Thymus (tissue), 11 donors: ENCODE data around the gene C16orf86. TPM values are rescaled to one million over a fixed set of nuclear protein-coding genes. Genes with fewer than 3 reads are reported as not detected.

Source experiments
- DNase-seq, 9 donors: peaks; one replicate each; pipeline ENCODE4 v3.0.0-alpha.2; 2013; ENCODE audit warnings: low spot score in 9 of 9, low read depth in 6 of 9, missing footprints in 1 of 9
- H3K27ac ChIP-seq, 2 donors: one replicate each; pipeline ENCODE4 v1.5.1; 2013; ENCODE audit warnings: control low read depth in 1 of 2, low read depth in 1 of 2, low read length in 1 of 2, mild to moderate bottlenecking in 1 of 2, moderate library complexity in 1 of 2
- H3K27me3 ChIP-seq, 2 donors: one replicate each; pipeline ENCODE4 v1.5.1; 2013; ENCODE audit warnings: low read length in 1 of 2; ENCODE audit not compliant: control insufficient read depth in 2 of 2, insufficient read depth in 1 of 2
- H3K36me3 ChIP-seq, 2 donors: one replicate each; pipeline ENCODE4 v1.5.1; 2013; ENCODE audit warnings: low read length in 1 of 2, mild to moderate bottlenecking in 1 of 2, moderate library complexity in 1 of 2; ENCODE audit not compliant: control insufficient read depth in 2 of 2, insufficient read depth in 2 of 2
- H3K4me1 ChIP-seq, 2 donors: one replicate each; pipeline ENCODE4 v1.5.1; 2013; ENCODE audit warnings: low read length in 2 of 2; ENCODE audit not compliant: control insufficient read depth in 2 of 2, insufficient read depth in 2 of 2
- H3K4me3 ChIP-seq, 2 donors: one replicate each; pipeline ENCODE4 v1.5.1; 2013; ENCODE audit warnings: low read length in 2 of 2, control low read depth in 1 of 2, mild to moderate bottlenecking in 1 of 2
- H3K9me3 ChIP-seq, 2 donors: one replicate each; pipeline ENCODE4 v1.5.1; 2013; ENCODE audit warnings: low read length in 1 of 2, mild to moderate bottlenecking in 1 of 2; ENCODE audit not compliant: control insufficient read depth in 2 of 2, insufficient read depth in 1 of 2
- WGBS: extraction: QIAGEN DNeasy Blood & Tissue Kit; methylation state at CpG from one replicate; pipeline ENCODE4 v1.1.7; 2013; 5-methylcytosine and 5-hydroxymethylcytosine counted together
- polyA plus RNA-seq: library from polyadenylated mRNA; stranded (reverse); fragments of 200-250 nt; gene quantifications from one replicate; pipeline ENCODE4 v1.2.3, GENCODE V29; 2013
- total RNA-seq: library from RNA; stranded (reverse); fragments of 120-200 nt; gene quantifications from one replicate; pipeline ENCODE4 v1.2.4, GENCODE V29; 2013
- donor health status: healthy.

Gene C16orf86
- total and polyA plus RNA-seq, 2 donors = 5.3 to 9.4 TPM

DNA sequence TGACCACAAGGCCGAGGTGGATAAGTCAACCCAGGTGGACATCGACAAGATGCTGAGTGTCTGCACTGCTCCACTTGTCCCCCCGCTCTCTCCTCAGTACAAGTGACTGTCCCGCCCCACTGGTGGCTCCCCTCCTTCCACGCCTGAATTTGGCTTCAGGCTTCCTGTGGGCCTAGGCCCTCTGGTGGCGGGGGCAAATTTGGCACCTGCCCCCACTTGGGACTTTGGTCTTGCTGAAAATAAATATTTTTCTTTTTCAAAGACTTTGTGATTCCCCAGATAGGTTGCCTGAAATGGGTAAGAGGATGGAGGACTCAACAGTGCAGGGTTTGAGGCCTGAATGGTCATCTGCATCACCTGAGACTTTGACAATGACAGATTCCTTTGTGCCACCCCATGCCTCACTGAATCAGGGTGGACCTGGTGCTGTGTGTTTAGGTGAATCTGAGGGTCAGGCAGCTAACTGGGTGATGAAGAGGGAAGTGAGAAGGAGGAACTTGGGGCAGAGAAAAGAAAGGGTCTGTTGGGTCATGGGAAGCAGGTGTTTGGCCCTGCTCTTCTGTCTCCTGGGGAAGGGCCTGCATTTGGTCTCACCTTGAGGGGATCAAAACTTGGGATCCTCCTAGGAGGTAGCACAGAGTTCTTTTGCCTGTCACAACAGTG, 2.0 kb downstream of the C16orf86 start:
- H3K9me3 ChIP-seq = no peaks in the 10 kb centered on the region
- H3K27ac ChIP-seq = no peak overlapping the region
- H3K4me1 ChIP-seq = peaks cover 19 to 28% of the 10 kb centered on the region in 2 donors
- no peaks in the 10 kb centered on the region for H3K36me3 ChIP-seq
- peak in 1 of 9 donors; percentile 37 for DNase-seq
- H3K27me3 ChIP-seq = peaks cover 0 to 5% of the 10 kb centered on the region in 2 donors
- H3K4me3 ChIP-seq = no peak overlapping the region
- WGBS = 94% methylated on average over 6 of the region's 6 CpGs

DNA sequence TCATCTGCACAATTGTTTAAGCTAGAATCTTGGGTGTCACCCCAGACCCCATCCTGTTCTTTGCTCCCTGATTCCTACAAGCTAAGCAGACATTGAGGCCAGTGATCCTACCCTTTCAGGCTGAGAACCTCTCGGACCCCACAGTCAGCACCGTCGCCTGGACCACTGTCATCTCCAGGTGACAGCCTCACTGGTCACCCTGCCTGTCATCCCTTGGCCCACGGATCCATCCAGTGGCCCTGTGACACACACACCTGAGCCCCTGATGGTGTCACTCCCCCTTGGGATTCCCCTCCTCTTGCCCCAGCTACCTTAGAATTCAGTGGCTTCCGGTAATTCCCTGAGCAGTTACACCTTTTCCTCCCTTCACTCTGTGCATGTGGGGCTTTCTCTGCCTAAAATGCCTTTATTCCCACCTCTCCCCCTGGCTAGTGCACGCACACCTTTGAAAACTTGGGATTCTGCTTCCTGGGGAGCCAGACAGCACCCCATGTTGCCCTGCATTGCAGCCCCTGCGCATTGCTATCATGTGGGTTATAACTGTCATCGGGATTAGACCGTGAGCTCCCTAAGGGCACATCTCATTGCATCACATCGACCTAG, 3.0 kb downstream of the C16orf86 start:
- Histone ChIP-seq H3K27me3 (peaks cover 0 to 5% of the 10 kb centered on the region in 2 donors), H3K4me1 (peaks cover 19 to 30% of the 10 kb centered on the region in 2 donors), H3K36me3 (peaks cover 0 to 1% of the 10 kb centered on the region in 2 donors), H3K9me3 (no peaks in the 10 kb centered on the region), H3K4me3 (no peak overlapping the region), H3K27ac (no peak overlapping the region)
- WGBS = 97% methylated on average over 10 of the region's 10 CpGs
- DNase-seq = no peak

DNA sequence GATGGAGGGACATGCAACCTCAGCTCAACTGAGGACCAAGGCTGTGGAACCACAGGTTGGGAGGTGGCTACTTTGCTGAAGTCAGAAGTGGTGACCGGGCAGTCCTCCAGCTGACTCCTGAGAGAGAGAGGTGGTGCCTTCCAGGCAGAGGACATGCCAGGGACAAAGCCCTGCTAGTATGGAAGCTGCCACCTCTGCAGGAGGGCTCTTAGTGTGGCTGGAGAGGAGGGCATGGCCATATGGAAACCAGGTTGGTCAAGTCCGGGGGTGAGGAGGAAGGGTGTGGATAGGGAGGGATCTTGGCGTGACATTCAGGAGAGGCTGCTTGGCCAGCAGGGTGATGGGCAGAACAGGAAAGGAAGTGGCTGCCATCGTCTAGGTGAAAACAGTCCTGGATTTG, 5.7 kb downstream of the C16orf86 start:
- H3K27ac ChIP-seq = no peak overlapping the region
- no peaks in the 10 kb centered on the region for H3K27me3 ChIP-seq
- no peak overlapping the region for H3K4me3 ChIP-seq

DNA sequence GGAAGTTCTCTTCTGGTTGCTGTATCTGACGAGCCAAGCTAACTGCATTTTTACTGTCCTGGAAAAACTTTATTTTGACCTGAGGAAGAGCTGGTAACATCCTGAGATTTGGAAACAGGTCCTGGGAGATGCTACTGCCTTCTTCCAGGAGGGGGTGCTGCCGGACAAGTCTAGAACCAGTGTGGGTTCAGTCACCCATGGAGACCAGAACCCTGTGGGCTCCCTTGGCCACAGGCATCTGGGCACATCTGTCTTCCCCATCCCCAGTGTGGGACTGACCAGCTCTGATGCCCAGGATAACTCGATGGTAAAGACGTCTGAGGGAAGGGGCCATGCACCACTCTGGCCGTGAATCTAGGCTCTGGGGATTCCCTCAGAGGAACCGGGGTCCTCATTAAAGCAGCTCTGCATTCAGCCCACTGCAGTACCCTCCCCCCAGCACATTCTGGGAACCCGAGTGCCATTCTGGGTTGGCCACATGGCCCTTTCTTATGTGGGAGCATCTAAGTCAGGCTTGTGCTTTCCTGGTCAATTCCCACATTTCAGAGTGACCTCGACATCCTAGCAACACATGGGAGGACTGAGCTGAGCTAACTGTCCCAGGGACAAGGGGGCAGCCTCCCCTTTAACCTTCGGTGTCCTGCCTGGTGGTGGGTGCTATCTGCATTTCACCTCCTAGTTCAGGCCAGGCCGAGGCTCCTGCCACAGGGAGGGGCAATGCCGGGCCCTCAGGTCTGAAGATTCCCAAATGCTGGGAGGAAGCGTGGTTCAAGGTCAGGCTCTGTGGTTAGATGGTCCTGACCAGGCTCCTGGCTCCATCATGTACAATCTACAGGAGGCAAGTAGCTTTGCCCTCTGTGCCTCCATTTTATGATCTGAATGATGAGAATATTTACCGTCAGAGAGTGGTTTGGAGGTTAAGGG, 6.4 kb downstream of the C16orf86 start:
- Histone ChIP-seq H3K4me3 (no peak overlapping the region), H3K36me3 (peaks cover 10 to 16% of the 10 kb centered on the region in 2 donors), H3K27ac (no peak overlapping the region), H3K9me3 (no peaks in the 10 kb centered on the region), H3K4me1 (peaks cover 3 to 10% of the 10 kb centered on the region in 2 donors), H3K27me3 (no peaks in the 10 kb centered on the region)
- WGBS = 81% methylated on average over 13 of the region's 13 CpGs
- DNase-seq = peak in 4 of 9 donors; percentile 29 to 63 (median 44)

More for the DNA sequence above, 5.7 kb downstream of the C16orf86 start:
- Histone ChIP-seq H3K36me3 (peaks cover 7 to 12% of the 10 kb centered on the region in 2 donors), H3K4me1 (peaks cover 7 to 16% of the 10 kb centered on the region in 2 donors), H3K9me3 (no peaks in the 10 kb centered on the region)
- WGBS = 79% methylated on average over 4 of the region's 4 CpGs
- DNase-seq = no peak

DNA sequence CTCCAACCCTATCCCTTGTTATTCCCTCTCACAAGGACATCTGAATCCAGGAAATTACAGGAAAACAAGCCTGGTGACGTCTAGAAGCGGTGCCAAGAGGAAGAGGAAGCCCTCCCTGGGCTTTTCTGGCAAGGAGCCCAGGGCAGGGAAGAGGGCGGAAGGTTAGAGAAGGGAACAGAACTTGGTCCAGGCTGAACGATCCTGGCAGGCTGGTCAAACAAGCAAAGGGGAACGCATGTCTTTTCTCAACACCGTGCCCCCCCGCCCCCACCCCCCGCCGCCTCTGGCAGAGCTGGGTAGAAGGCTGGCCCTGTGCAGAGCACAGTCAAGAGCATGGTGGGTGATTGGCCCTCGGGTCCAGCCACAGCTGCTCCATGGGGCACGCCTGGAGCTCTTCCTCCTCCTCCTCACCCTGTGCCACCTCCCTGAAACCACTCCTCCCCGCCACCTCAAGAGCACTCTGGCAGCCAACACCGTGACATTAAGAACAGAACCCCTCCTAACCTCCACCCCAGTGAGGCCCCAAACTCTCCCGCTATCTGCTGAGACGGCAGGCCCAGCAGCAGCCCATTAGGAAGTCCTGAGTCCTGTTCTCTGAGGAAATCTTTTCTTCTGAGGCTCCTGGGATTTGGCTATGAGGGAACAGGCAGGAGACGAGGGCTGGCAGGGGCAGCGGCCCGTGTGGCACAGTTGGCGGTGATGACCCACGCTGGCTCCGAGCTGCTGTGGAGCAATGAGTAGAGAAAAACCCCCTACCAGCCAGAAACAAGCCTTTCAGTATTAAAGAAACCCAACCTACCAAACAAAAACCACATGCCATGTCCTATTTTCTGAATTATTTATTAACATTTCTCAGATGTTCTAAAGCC, 7.3 kb downstream of the C16orf86 start:
- Histone ChIP-seq H3K4me3 (no peak overlapping the region), H3K36me3 (peaks cover 10 to 16% of the 10 kb centered on the region in 2 donors), H3K4me1 (peaks cover 0 to 5% of the 10 kb centered on the region in 2 donors), H3K27me3 (no peaks in the 10 kb centered on the region), H3K9me3 (no peaks in the 10 kb centered on the region), H3K27ac (no peak overlapping the region)
- no peak for DNase-seq
- WGBS = 68% methylated on average over 21 of the region's 21 CpGs

DNA sequence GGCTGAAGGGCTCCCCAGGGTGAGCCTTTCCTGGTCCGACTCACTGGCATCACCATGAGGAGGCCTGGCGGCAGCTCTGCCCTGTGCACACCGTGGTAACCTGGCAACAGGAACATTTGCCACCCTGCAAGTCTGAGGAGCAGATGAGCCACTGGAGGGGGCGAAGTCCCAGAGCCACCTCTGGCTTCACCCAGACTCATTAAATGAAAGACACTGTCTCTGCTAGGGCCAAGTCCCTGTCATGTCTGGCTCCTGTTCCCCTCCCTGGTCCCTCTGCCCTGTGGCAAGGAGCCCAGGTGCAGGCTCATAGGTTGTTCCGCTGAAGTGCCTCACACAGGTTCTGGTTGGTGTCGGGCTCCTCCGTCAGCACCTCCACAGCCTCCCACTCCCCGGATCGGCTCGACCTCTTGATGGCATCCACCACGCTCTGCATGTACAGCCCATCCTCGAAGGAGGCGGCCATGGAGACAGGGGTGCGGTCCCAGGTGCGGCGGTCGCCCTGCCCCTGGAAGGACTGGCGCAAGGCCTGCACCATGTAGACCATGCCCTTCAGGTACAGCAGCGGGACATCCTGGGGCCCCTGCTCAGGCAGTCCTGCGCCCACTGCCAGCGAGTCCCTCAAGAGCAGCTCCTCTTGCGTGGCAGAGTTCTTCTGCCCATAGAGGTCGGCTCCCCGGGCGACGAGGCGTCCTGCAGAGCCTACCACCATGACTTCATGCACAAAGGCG, 8.4 kb downstream of the C16orf86 start:
- DNase-seq = no peak
- 98% methylated on average over 28 of the region's 28 CpGs for WGBS
- Histone ChIP-seq H3K4me1 (peaks cover 0 to 5% of the 10 kb centered on the region in 2 donors), H3K27me3 (no peaks in the 10 kb centered on the region), H3K27ac (no peak overlapping the region), H3K4me3 (no peak overlapping the region), H3K9me3 (no peaks in the 10 kb centered on the region), H3K36me3 (peaks cover 10 to 16% of the 10 kb centered on the region in 2 donors)

DNA sequence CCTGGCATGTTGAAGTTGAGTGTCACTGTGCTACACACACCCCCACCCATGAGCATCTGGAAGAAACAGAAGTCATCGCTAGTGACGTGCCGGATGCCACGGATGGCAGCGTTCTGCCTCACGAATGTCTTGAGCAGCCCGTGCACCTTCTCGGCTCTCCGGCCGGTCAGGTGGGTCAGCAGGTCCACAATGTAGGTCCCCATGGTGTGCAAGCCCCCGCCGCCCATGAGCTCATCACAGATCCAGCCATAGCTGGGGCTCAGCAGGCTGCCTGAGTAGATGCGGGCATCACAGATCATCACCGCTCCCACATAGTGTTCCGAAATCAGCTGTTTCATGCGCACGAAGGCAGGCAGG, 8.9 kb downstream of the C16orf86 start:
- no peak for DNase-seq
- Histone ChIP-seq H3K4me1 (peaks cover 0 to 5% of the 10 kb centered on the region in 2 donors), H3K27ac (no peak overlapping the region), H3K9me3 (no peaks in the 10 kb centered on the region), H3K27me3 (no peaks in the 10 kb centered on the region), H3K36me3 (peaks cover 10 to 16% of the 10 kb centered on the region in 2 donors), H3K4me3 (no peak overlapping the region)
- 98% methylated on average over 17 of the region's 17 CpGs for WGBS

DNA sequence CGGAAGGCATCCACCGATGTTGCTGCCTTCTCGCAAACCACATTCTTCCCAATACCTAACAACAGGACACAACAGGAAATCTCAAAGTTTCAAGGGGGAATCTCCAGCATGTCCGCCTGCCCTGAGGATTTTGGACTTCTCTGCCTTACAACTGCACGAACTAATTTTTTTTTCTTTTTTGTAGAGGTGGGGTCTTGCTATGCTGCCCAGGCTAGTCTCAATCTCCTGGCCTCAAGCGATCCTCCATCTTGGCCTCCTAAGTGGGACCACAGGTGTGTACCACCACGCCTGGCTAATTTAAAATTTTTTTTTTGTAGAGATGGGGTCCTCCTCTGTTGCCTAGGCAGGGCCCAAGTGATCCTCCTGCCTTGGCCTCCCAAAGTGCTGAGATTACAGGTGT, 9.4 kb downstream of the C16orf86 start:
- H3K27ac ChIP-seq = no peak overlapping the region
- peaks cover 0 to 5% of the 10 kb centered on the region in 2 donors for H3K4me1 ChIP-seq
- H3K4me3 ChIP-seq = no peak overlapping the region
- no peaks in the 10 kb centered on the region for H3K9me3 ChIP-seq
- WGBS = 97% methylated on average over 7 of the region's 7 CpGs
- H3K36me3 ChIP-seq = peaks cover 10 to 16% of the 10 kb centered on the region in 2 donors
- DNase-seq = no peak
- no peaks in the 10 kb centered on the region for H3K27me3 ChIP-seq
